Stimulated activated CD8-positive, alpha-beta memory T cell treated with anti-CD3 and anti-CD28 coated beads, Interleukin-4, amount 100 ng/mL, for 4 hours (primary cell): ENCODE data around the gene MCM8.

Experiments used
- DNase-seq, 2 donors: peaks; one replicate each; pipeline ENCODE4 v3.0.0-alpha.2; 2020; ENCODE audit warnings: low read depth in 2 of 2, low spot score in 1 of 2

Gene MCM8

DNA sequence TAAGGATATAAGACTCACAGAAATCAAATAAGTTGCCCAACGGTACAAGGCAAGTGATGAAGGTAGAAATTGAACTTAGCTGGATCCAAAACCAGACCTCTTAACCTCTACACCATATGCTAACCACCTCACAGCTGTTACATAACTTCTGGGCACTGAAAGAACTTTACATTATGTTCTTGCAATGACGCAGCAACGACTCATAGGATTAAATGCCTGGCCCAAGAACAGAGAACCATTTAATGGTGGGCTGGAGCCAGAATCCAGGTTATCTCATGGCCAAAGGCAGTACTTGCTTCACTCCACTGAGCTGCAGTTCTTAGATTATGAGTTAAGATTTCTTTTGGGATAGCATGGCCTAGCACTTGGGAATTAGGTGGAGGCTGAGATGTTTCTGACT lies 4.5 kb upstream of the MCM8 start:
- DNase-seq, result no peak

DNA sequence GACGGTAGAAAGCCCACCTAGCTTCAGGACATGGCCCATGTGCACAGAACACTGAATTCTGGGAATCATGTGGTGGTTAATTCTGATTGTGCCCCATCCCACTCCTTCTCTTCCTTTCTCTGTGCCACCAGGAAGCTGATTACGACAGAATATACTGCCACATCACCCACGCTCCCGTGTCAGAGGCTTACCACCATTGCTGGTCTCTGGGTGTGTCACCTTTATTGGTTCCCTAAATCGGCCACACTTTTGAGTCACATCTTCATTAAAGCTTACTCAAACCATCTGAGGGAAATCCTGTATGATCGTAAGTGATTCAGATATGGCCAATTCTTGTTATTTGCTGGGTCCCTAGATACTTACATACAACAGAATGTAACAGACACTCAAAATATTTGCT lies 3.2 kb upstream of the MCM8 start:
- no peak for DNase-seq

DNA sequence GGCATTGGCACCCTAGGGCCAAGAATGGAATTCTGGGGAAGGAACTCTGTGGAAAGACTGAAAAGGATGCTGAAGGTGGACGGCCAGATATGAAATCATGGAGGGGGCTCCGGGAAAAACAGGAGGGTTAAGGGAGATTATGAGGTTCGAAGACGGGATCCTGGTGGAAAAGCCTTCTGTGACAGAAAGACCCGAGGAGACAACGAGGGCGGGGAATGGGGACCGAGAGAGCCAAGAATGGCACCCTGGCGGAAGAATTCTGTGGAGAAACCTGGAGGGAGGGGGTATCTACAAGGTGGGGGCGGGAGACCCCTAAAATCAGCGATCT lies 545 bp upstream of the MCM8 start:
- no peak for DNase-seq

DNA sequence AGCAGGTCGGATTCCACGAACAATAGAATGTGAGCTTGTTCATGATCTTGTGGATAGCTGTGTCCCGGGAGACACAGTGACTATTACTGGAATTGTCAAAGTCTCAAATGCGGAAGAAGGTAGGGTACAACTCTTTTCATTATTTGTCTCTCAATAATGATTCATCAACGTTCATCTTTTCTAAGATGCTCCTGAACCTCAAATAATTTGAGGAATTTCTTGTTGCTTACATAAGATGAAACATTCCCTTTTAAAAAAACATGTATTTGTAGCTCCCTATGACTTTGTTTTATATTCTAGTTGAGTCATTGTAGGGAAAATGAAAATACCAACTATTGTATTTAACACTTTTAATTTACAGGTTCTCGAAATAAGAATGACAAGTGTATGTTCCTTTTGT lies 17.0 kb downstream of the MCM8 start:
- DNase-seq, result no peak

DNA sequence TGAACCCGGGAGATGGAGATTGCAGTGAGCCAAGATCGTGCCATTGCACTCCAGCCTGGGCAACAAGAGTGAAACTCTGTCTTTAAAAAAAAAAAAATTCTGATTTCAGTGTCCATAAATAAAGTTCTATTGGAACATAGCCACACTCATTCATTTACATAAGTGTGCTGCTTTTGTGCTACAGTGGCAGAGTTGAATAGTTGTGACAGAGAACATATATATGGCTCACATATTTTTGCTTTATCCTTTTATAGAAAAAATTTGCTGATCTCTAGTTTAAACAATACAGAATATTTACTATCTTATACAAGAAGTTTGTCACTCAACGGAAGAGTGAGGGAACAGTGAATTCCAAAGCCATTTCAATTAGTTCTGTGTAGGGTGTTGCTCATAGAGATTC lies 18.0 kb downstream of the MCM8 start:
- DNase-seq, result no peak

DNA sequence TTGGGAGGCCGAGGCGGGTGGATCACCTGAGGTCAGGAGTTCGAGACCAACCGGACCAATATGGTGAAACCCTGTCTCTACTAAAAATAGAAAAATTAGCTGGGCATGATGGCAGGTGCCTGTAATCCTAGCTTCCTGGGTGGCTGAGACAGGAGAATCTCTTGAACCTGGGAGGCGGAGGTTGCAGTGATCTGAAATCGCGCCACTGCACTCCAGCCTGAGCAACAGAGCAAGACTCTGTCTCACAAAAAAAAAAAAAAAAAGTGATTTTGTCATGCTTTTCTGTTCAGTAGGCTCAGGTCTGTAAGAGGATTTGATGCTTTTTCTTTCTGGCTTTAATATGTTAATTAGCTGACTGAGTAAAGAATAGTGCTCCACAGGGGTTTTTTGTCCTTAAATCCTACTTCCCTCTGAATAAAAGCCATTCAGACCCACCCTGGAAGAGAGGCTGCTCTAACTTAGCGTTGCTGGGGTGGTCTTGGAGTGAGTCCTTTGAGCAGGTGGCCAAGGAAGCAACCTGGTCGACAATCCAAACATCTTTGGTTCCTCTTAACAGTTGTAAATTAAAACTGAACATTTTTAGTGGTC lies 19.0 kb downstream of the MCM8 start:
- DNase-seq, result no peak

DNA sequence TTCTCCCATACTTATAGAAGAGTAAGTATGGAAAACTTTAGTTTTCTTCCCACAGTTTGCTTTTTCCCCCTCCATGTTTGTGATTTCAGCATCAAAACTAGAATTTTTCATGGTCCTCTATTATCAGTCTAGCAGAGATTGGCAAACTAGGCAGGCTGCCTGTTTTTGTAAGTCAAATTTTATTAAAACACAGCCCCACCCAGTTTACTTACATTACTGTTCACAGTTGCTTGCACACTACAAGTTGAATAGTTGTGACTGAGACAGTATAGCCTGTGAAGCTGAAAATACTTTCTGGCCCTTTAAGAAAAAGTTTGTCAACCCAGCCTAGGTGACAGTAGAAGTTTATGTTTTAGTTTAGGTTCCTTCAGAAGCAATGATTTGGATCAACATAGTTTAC lies 19.5 kb downstream of the MCM8 start:
- no peak for DNase-seq

DNA sequence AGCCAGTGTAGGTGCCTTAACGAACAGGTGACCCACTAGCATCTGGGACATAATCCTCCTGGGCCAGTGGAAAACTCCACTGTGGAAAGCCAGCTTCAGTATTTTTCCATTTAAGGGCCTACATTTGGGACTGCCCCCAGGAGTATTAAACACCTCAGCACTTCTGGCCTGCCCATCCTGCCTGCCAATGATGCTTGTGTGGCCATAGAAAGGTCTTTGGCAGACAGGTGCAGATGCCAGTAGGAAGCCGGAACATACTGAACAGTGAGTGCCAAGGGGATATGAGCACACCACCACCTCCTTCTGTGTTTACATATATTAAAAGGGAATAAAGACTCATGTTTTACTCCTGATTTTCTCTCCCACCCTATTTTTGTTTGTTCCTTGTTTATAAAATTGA lies 19.9 kb downstream of the MCM8 start:
- no peak for DNase-seq

DNA sequence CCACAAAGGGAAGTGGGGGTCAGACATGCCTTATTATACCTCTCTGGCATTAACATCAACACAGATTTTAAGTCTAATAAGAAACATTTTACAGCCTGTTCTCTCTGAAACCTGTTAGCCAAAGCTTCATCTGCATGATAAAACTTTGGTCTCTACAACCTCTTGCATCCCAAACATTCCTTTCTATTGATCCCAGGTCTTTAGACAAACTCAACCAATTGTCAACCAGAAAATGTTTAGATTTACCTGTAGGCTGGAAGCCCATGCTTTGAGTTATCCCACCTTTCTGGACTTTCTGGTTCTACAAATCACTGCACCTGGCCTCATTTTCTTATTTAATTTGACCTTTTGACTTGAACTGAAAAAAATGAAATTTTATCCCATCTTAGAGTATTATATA lies 20.8 kb downstream of the MCM8 start:
- DNase-seq, result no peak

DNA sequence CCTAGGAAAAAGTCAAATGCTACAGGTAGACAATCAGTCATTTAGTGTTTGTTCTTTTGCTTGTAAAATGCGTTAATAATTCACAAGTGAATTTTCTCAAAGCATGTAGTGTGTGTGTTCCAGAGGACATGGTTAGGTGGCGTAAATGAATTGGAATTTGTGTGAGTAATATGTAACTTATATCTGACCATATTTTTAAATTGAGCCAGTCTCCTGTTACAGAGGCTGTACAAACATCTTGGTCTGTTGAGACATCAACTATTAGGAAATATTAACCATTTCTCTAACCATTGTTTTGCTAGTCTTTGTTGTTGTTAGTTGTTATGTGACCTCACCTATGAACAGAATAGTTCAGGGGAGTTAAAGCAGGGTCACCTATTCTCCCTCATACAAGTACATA lies 22.7 kb downstream of the MCM8 start:
- DNase-seq, result no peak

DNA sequence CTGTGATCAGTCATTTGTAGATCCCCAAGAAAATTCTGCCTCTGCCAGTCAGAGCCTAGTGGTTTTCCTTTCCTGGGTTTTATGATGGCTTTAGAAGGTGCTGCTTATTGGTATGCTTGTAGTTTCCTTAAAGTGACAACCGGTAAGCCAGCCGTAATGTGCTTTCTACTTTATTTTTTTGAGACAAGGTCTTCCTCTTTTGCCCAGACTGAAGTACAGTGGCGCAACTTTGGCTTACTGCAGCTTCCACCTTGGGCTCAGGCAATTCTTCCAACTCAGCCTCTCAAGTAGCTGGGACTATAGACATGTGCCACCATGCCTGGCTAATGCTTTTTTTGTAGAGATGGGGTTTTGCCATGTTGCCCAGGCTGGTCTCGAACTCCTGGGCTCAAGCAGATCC lies 23.5 kb downstream of the MCM8 start:
- DNase-seq, result no peak

DNA sequence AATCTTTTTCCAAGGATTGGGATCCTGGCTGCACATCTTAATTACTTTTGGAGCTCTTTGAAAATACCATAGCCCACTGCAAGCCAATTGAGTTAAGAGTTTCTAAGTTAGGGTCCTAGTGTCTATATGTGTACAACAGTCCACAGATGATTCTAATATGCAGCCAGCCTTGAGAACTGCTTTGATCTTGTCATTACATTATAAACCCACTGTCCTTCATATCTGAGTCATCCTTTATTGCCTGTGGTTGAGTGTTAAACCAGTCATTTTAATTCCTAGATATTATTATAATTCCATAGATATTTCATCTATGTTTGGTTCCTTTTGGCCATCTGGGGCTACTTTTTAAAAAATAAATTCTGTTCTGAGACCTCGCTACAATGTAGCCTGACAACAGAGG lies 24.1 kb downstream of the MCM8 start:
- DNase-seq, result no peak

DNA sequence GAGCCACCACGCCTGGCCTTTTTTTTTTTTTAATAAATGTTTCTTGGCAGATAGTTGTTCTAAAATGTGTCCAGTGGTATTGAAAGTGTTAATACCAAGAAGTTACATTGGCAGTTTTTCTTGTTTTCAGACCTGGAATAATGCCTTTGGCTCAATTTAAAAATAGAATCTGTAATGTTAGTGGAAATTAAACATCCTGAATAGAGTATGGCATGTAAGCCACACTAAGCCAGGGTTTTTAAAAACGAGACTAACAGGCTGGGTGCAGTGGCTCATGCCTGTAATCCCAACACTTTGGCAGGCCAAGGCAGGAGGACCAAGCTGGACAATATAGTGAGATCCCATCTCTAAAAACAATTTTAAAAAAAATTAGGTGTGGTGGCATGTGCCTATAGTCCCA lies 25.3 kb downstream of the MCM8 start:
- no peak for DNase-seq

DNA sequence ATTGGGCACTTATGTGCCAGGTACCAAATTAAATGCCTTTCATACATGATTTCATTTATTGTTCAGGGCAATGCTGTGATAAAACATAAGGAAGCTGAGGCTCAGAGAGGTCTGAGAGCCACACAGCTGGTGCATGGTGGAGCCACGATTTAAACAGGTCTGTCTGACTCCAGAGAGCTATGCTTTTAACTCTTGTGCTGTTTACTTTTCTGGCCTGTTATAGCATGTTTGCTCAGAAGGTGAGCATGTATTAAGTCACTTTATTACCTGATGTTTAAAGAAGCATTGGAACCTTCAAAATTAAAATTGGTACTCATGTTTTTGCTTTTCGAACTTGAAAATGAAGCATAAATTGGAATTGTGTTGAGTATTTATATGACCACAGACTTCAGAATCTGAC lies 26.8 kb downstream of the MCM8 start:
- DNase-seq, result no peak

DNA sequence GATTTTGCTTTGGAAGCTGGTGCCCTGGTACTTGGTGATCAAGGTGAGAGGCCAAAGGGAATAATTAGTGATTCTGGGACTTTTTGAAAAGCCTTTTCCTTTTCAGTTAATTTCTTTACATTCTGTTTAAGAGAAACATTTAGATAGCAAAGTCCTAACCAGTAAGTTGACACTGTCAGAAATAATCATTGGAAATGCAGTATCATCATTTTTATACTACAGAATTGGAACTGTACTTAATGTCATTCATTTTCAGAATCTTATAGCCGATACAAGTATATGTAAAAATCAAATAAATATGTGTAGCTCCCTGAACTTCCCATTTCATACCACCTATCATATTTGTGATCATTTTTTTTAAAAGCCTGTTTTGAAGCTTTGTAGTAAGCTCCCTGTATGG lies 27.5 kb downstream of the MCM8 start:
- no peak for DNase-seq

DNA sequence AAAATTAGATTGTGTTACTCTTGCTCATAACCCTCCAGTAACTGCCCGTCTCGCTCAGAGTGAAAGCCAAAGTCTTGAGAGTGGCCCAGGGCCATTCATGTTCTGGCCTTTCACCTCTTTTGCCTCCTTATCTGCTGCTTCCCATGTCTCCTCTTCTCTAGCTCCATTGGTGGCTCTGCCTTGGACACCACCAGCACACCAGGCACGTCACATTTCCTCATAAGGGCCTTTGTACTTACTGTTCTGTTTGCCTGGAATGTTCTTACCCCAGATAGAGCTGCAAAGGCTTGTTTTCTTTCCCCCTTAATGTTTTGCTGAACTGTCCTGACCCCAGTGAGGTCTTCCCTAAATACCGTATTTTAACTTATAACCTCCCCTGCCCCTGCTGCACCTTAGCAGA lies 29.3 kb downstream of the MCM8 start:
- no peak for DNase-seq

DNA sequence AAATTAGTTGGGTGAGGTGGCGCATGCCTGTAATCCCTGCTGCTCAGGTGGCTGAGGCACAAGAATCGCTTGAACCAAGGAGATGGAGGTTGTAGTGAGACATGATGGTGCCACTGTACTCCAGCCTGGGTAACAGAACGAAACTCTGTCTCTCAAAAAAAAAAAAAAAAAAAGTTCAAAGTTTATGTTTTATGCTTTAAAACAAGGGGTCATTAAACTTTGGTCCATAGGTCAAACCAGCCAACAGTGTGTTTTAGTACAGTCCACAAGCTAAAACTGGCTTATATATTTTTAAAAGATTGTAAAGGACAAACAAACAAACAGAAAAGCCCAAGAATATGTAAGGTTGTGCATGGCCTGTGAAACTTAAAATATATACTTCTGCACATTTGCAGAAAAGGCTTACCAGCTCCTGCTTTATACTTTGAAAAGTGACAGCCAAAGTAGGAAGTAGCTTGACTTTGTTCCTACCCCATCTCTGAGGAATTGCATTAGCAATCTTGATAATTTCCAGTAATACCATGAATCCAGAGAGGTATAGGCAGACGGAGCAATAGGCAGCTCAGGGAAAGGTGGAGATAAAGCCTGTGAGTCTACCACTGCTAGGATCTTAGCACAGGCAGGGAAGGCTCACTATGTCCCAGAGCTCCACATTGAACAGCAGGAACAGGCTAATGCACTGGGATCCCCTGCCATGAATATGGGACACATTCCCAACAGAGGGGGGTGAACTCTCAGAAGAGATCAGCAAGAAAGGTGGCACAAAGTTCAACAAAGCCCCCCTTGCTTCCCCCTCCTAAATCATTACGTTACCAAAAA lies 30.5 kb downstream of the MCM8 start:
- no peak for DNase-seq

DNA sequence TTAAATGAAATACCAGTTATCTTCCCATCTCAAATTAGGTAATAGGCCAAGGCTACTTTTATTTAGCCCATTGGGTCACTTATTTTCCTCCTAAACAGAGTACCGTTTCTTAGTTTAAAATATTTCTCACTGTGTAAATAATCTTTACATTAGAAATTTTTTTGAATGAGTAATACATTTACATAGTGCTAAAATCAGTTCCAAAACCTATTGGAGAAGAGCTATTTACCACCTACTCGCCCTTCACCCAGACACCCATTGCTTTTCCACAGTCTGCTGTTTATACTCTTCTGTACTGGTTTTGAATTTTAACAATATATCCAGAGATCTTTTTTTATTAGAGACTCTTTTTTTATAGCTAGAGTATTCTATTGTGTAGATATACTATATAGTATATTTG lies 36.9 kb downstream of the MCM8 start:
- DNase-seq, result no peak

DNA sequence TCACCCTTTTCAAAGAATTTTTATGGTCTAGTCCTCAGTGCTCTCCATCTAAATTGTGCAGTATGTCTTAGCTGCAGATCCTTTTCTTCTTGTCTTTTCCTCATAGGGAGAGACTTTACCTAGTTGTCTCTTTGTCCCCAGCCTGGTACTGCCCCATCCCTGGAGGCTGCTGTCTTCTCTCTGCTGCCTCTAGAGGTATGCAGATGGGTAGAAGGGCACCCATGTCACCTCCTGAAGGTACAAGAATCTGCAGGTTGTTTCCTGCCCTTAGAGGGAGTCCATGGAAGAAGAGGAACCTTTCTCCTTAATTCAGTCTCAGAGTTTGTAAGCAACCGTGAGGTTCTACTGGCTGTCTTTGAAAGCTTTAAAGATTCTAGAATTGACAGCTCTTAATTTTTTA lies 39.1 kb downstream of the MCM8 start:
- no peak for DNase-seq

DNA sequence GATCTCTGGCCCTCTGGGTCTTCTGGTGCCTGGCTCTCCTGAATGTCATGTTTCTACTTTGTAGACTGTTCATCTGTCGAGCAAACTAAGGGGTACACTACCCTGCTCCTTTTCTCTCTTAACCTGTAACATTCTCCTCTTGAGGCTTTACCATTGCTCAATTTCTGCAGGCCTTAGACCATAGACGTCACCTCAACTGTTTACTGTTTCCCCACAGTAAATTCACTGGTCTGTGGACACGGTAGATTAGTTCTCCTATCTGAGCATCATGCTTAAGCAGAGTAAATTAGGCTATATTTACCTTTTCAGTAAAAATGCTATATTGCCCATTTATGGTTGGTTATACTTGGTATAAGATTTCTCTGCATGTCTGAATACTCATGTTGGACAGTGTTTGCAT lies 40.5 kb downstream of the MCM8 start:
- DNase-seq, result no peak

DNA sequence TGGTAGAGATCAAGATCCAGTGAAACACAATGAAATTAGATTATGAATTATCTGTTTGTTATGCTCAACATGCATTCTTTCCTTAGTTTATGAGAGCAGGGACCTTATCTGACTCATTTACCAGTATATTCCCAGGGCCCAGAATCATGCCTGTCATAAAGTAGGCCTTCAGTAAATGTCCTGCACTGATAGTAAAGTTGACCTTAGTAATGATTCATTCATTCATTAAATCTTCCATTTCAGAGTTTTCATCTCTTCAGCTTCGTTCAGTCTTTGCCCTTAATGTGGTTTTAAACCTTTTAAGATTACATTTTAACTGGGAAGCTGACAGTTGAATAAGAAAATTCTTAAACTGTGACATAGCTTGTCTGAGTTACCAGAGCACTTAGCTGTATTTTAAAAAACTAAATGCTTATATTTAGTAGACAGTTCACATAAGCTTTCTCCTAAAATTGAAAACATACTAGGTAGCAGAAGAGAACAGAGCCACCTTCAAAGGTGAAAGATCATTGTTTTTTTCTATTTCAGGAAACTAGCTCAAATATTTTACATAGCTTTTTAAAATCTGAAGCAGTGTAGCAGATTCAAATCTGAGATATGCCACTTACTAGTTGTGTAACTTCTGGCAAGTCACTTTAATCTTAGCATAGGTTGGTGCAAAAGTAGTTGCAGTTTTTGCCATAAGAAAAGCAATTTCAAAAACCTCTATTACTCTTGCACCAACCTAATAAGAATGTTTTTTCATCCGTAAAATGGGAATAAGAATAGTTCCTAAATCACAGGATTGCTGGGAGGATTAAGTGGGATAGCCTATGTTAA lies 41.4 kb downstream of the MCM8 start:
- no peak for DNase-seq

DNA sequence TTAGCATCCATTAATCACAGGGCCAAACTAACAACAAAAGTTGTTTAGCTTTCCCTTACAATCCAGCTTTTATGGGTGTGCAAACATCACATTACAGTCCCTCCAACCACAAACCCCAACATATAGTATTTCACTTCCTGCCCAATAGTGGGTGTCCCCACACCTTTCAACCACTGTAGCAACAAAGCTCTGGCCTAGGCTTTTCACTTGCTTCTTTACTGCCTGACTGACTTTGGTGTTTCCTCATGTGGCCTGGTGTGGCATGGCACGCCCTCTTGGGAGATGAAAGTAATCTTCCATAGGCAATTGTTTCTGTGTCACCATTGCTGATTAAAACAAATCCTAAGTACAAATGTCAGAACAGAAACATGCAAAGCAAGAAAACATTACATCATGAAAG lies 46.3 kb downstream of the MCM8 start:
- peak in 1 of 2 donors; percentile 20 for DNase-seq

DNA sequence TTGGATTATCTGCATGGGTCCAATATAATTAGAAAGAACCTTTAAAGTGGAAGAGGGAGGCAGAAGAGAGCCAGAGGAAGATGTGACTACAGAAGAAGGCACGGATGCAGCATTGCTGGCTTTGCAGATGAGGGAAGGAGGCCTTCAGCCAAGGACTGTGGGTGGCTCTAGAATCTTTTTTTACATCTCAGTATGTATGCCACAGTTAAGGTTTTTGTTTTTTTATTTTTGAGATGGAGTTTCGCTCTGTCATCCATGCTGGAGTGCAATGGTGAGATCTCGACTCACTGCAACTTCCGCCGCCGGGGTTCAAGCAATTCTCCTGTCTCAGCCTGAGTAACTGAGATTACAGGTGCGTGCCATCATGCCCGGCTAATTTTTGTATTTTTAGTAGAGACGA lies 49.3 kb downstream of the MCM8 start:
- no peak for DNase-seq
